MCF 10A (cell line): Measurements from ENCODE around the gene NSUN2. TPM values are rescaled to one million over a fixed set of nuclear protein-coding genes. Genes with fewer than 3 reads are reported as not detected.

Source experiments
- BruUV-seq: library from RNA; stranded (reverse); fragments of 400-500 nt; replicated peaks from 2 replicates; lab custom pipeline; 2021; lab: Mats Ljungman, UMichigan
- CTCF ChIA-PET: fragments of 300-600 bp; sonication (Branson Sonifier 250); formaldehyde crosslinking; extraction: SDS; loops from one replicate; lab custom pipeline; 2021; ENCODE audit warnings: antibody characterized with exemption, inconsistent platforms; lab: Yijun Ruan, JAX
- POLR2A ChIA-PET: fragments of 300-600, 350-650 bp; sonication (Branson Sonifier 250); formaldehyde crosslinking; extraction: SDS; loops from one replicate; lab custom pipeline; 2020; ENCODE audit warnings: antibody characterized with exemption, inconsistent platforms; lab: Yijun Ruan, JAX
- DNase-seq: peaks from one replicate; pipeline ENCODE4 v3.0.0-alpha.2; 2018; ENCODE audit not compliant: unreplicated experiment
- H3K27ac Mint-ChIP-seq: one replicate; pipeline ENCODE4 v1.8.0; 2022; ENCODE audit warnings: mild to moderate bottlenecking, low read depth, mixed read lengths; ENCODE audit not compliant: unreplicated experiment
- H3K27me3 Mint-ChIP-seq: one replicate; pipeline ENCODE4 v1.8.0; 2022; ENCODE audit warnings: mixed read lengths; ENCODE audit not compliant: insufficient read depth, unreplicated experiment
- H3K36me3 Mint-ChIP-seq: one replicate; pipeline ENCODE4 v1.8.0; 2022; ENCODE audit warnings: mild to moderate bottlenecking, moderate library complexity, mixed read lengths; ENCODE audit not compliant: insufficient read depth, unreplicated experiment
- H3K4me1 Mint-ChIP-seq: one replicate; pipeline ENCODE4 v1.8.0; 2022; ENCODE audit warnings: mixed read lengths; ENCODE audit not compliant: insufficient read depth, unreplicated experiment
- H3K4me3 Mint-ChIP-seq: one replicate; pipeline ENCODE4 v1.8.0; 2022; ENCODE audit warnings: mild to moderate bottlenecking, moderate library complexity, mixed read lengths; ENCODE audit not compliant: unreplicated experiment
- H3K9me3 Mint-ChIP-seq: one replicate; pipeline ENCODE4 v1.8.0; 2022; ENCODE audit warnings: mixed read lengths; ENCODE audit not compliant: unreplicated experiment
- CTCF ChIP-seq: fragments of 200-600 bp; IDR thresholded peaks from one replicate; pipeline ENCODE4 v1.8.0; 2022; ENCODE audit warnings: antibody characterized with exemption, mild to moderate bottlenecking; ENCODE audit not compliant: unreplicated experiment
- intact Hi-C: fragments of 100-400 bp; cut with micrococcal nuclease; formaldehyde crosslinking; loops from 2 replicates; pipeline ENCODE4 v1.14.1; 2022
- total RNA-seq: library from RNA; stranded (reverse); gene quantifications from 2 replicates; pipeline ENCODE4 v1.2.3, GENCODE V29; 2022

The NSUN2 gene
- total RNA-seq, 1 experiment from 2014 or later = 95.7 TPM

DNA sequence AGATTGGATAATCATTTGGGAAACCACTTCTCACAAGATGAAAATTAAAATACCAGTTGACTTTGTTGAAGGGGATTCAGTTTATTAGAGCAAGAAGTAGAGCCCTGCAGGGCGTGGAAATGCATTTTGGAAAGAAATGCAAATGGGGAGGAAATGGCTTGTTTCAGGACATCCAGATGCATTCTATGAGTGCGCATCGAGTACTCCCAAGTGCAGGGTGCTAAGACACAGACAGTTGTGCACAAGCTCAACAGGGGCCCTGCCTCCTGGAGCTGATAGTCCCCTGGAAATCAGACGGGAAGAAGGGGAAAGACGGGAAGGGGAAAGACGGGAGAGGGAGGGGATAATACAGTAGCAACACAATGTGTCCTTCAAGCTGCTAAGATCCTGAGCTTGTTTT, 64.0 kb downstream of the NSUN2 start:
- Mint-ChIP-seq H3K27me3 (peaks cover 7% of the 10 kb centered on the region), H3K27ac (no peak overlapping the region), H3K9me3 (no peaks in the 10 kb centered on the region), H3K4me1 (no peaks in the 10 kb centered on the region), H3K4me3 (no peak overlapping the region), H3K36me3 (no peaks in the 10 kb centered on the region)
- no peak for TF ChIP-seq CTCF
- BruUV-seq = no TSS peak
- no peak for DNase-seq
- CTCF ChIA-PET = no interaction called here
- POLR2A ChIA-PET = no interaction called here
- intact Hi-C loops = no loop called here

GRCh38 chr5:6568383-6568782, 64.5 kb downstream of the NSUN2 start:
- ChIA-PET POLR2A (no interaction called here), CTCF (no interaction called here)
- Mint-ChIP-seq H3K27me3 (peaks cover 2% of the 10 kb centered on the region), H3K4me1 (no peaks in the 10 kb centered on the region), H3K4me3 (no peak overlapping the region), H3K36me3 (no peaks in the 10 kb centered on the region), H3K27ac (no peak overlapping the region), H3K9me3 (no peaks in the 10 kb centered on the region)
- intact Hi-C loops = no loop called here
- no peak for DNase-seq
- TF ChIP-seq CTCF = no peak
- BruUV-seq = no TSS peak

DNA sequence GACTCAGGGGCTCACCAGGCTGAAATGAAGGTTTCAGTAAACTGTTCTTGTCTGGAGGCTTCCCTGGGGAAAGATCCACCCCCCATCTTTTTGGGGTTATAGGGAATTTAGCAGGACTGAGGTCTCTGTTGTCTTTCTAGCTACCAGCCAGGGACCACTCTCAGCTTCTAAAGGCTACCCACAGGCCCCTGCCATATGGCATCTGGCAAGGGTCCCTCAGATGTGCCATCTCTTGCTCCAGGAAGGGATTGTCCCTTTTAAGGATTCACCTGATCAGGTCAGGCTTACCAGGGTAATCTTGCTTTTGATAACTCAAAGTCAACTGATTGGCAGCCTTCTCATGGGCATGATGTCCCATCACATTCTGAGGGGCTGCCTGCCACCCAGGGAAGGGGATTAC, 65.0 kb downstream of the NSUN2 start:
- CTCF ChIA-PET = interaction anchor here (0.6 kb wide), 1 partner anchor 179 kb away, joined by 4 read pairs; no protein-coding TSS in a partner anchor
- POLR2A ChIA-PET = no interaction called here
- no peaks in the 10 kb centered on the region for H3K27me3 Mint-ChIP-seq
- no peak overlapping the region for H3K27ac Mint-ChIP-seq
- intact Hi-C loops = no loop called here
- no peak overlapping the region for H3K4me3 Mint-ChIP-seq
- TF ChIP-seq CTCF = no peak
- no peaks in the 10 kb centered on the region for H3K9me3 Mint-ChIP-seq
- no peaks in the 10 kb centered on the region for H3K36me3 Mint-ChIP-seq
- no peaks in the 10 kb centered on the region for H3K4me1 Mint-ChIP-seq
- no TSS peak for BruUV-seq
- no peak for DNase-seq

DNA sequence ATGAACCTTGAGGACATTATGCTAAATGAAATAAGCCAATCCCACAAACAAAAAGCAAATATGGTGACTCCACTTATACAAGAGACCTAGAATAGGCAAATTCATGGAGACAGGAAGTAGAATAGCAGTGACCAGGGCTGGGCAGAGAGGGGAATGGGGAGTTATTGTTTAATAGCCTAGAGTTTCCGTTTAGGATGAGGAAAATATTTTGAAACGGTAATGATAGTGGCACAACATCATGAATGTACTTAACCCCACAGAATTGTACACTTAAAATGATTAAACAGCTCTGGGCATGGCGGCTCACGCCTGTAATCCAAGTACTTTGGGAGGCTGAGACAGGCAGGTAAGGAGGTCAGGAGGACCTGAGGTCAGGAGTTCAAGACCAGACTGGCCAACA, 65.8 kb downstream of the NSUN2 start:
- no peak for DNase-seq
- H3K27me3 Mint-ChIP-seq = no peaks in the 10 kb centered on the region
- TF ChIP-seq CTCF = no peak
- H3K9me3 Mint-ChIP-seq = no peaks in the 10 kb centered on the region
- H3K36me3 Mint-ChIP-seq = no peaks in the 10 kb centered on the region
- ChIA-PET POLR2A (no interaction called here), CTCF (no interaction called here)
- intact Hi-C loops = no loop called here
- no TSS peak for BruUV-seq
- no peaks in the 10 kb centered on the region for H3K4me1 Mint-ChIP-seq
- no peak overlapping the region for H3K27ac Mint-ChIP-seq
- H3K4me3 Mint-ChIP-seq = no peak overlapping the region
